ENCODE data around the gene SYNPR. TPM values are rescaled to one million over a fixed set of nuclear protein-coding genes. Genes with fewer than 3 reads are reported as not detected.

Gene SYNPR
- total RNA-seq, 1 experiment from 2014 or later = not detected

- H3K9me3 ChIP-seq (replicated peaks) = no peaks in the 10 kb centered on the region
- H3K4me3 ChIP-seq = no peak overlapping the region
- no peaks in the 10 kb centered on the region; the same call in 1 of the 2 replicates for H3K4me1 ChIP-seq (replicated peaks)
- H3K36me3 ChIP-seq = no peaks in the 10 kb centered on the region
- H3K27ac ChIP-seq = no peak overlapping the region
- no peaks in the 10 kb centered on the region for H3K27me3 ChIP-seq (replicated peaks)
- DNase-seq (ENCODE audit: low read depth in 1 of 2, low spot score in 2 of 2) = no peak
Measured at GRCh38 chr3:63580151-63580550, 302.0 kb downstream of the SYNPR start.

DNA sequence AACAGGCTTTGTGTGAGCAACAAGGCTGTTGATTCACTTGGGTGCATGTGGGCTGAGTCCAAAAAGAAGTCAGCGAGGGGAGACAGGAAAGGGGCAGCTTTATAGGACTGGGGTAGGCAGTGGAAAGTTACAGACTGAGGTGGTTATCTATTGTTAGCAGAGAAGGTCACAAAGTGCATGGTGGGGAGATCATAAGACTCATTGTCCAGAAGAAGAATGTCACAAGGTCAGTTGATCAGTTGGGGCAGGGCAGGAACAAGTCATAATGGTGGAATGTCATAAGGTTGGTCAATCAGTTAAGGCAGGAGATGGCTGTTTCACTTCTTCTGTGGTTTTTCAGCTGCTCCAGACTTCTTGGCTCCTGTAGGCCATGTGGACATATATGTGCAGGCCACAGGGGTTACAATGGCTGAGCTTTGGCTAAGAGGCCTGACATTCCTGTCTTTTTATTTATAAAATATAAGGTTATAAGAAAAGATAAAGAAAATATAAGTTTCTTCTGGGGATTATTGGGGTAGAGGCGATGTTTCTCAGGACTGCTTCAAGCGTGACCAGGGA, 304.9 kb downstream of the SYNPR start:
- Histone ChIP-seq H3K4me3 (no peak overlapping the region), H3K36me3 (no peaks in the 10 kb centered on the region), H3K9me3 (replicated peaks) (no peaks in the 10 kb centered on the region), H3K4me1 (replicated peaks) (no peaks in the 10 kb centered on the region; the same call in 1 of the 2 replicates), H3K27ac (no peak overlapping the region), H3K27me3 (replicated peaks) (no peaks in the 10 kb centered on the region)
- DNase-seq (ENCODE audit: low read depth in 1 of 2, low spot score in 2 of 2) = no peak

GRCh38 chr3:63584681-63585080, 306.6 kb downstream of the SYNPR start:
- no peaks in the 10 kb centered on the region; the same call in 1 of the 2 replicates for H3K4me1 ChIP-seq (replicated peaks)
- no peak overlapping the region for H3K4me3 ChIP-seq
- no peaks in the 10 kb centered on the region for H3K27me3 ChIP-seq (replicated peaks)
- no peaks in the 10 kb centered on the region for H3K36me3 ChIP-seq
- no peak for DNase-seq (ENCODE audit: low read depth in 1 of 2, low spot score in 2 of 2)
- no peak overlapping the region for H3K27ac ChIP-seq
- H3K9me3 ChIP-seq (replicated peaks) = peaks cover 6% of the 10 kb centered on the region; the same call in 1 of the 2 replicates

DNA sequence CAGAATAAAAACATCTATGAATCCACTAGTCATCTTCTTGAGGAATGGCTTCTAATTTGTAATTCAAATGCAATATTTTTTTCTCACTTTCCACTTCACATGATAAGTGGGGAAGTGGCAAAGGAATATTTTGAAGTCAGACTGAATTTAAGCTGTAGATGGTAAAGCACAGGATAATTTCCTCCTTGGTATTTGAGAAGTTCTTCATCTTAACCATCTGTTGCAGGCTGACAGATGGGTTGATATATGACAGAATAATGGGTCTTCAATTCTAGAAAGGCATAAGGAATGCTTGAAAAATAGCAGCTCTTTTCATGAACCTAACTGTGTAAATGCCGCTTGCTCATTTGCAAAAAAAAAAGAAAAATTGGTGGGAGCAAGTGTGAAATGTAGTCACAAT, 307.8 kb downstream of the SYNPR start:
- no peaks in the 10 kb centered on the region; the same call in 1 of the 2 replicates for H3K4me1 ChIP-seq (replicated peaks)
- no peaks in the 10 kb centered on the region for H3K36me3 ChIP-seq
- no peak overlapping the region for H3K27ac ChIP-seq
- peaks cover 6% of the 10 kb centered on the region; the same call in 1 of the 2 replicates for H3K9me3 ChIP-seq (replicated peaks)
- no peak overlapping the region for H3K4me3 ChIP-seq
- H3K27me3 ChIP-seq (replicated peaks) = no peaks in the 10 kb centered on the region
- no peak for DNase-seq (ENCODE audit: low read depth in 1 of 2, low spot score in 2 of 2)

DNA sequence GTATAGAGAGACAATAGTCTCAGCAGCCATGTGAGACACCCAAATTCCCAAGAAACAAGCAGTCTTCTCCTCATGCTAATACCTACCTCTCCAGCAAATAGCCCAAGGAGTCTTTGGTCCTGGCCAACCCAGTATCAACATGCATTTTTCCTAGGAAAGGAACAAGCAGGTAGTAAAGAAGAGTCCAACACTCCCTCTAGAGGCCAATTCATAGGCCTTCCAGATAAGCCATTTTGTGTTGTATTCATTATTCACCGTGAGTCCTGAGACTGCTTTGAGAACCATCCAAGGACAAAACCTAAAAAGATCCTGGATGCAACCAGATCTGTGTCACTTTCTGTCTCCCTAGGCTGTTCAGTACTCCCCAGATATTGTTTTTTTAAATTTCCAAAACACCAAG, 310.8 kb downstream of the SYNPR start:
- no peaks in the 10 kb centered on the region for H3K4me1 ChIP-seq (replicated peaks)
- H3K27me3 ChIP-seq (replicated peaks) = no peaks in the 10 kb centered on the region
- no peak overlapping the region for H3K4me3 ChIP-seq
- H3K27ac ChIP-seq = no peak overlapping the region
- DNase-seq (ENCODE audit: low read depth in 1 of 2, low spot score in 2 of 2) = no peak
- H3K36me3 ChIP-seq = no peaks in the 10 kb centered on the region
- H3K9me3 ChIP-seq (replicated peaks) = peaks cover 6% of the 10 kb centered on the region; the same call in 1 of the 2 replicates

GRCh38 chr3:63593779-63594178, 315.7 kb downstream of the SYNPR start:
- H3K36me3 ChIP-seq = no peaks in the 10 kb centered on the region
- no peaks in the 10 kb centered on the region for H3K27me3 ChIP-seq (replicated peaks)
- H3K27ac ChIP-seq = no peak overlapping the region
- H3K9me3 ChIP-seq (replicated peaks) = peaks cover 3% of the 10 kb centered on the region; the same call in 1 of the 2 replicates
- H3K4me1 ChIP-seq (replicated peaks) = no peaks in the 10 kb centered on the region
- DNase-seq (ENCODE audit: low read depth in 1 of 2, low spot score in 2 of 2) = no peak
- H3K4me3 ChIP-seq = no peak overlapping the region

- Histone ChIP-seq H3K9me3 (replicated peaks) (no peaks in the 10 kb centered on the region), H3K4me1 (replicated peaks) (no peaks in the 10 kb centered on the region), H3K27me3 (replicated peaks) (no peaks in the 10 kb centered on the region), H3K36me3 (no peaks in the 10 kb centered on the region), H3K4me3 (no peak overlapping the region), H3K27ac (no peak overlapping the region)
- no peak for DNase-seq (ENCODE audit: low read depth in 1 of 2, low spot score in 2 of 2)
Measured at GRCh38 chr3:63595221-63595620, 317.1 kb downstream of the SYNPR start.

GRCh38 chr3:63597019-63597418, 318.9 kb downstream of the SYNPR start:
- no peaks in the 10 kb centered on the region for H3K9me3 ChIP-seq (replicated peaks)
- H3K27ac ChIP-seq = no peak overlapping the region
- H3K36me3 ChIP-seq = no peaks in the 10 kb centered on the region

DNA sequence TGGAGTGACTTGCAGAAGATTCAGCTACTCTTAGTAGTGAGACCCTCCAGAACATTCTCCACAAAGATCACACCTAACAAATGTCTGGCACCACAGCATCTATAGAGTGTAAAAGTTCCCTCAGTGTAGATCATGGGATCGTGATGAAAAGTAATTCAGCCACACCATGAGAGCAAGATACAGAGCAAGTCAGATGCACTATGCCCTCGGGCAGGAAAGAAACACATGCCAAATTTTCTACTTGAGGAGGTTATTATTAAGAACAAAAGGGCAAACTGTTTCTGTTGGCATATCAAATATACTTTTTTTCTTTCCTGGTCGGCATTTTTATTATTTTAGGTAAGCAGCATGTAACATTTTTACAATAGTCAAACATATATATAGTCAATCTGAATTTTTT, 329.6 kb downstream of the SYNPR start:
- no peak overlapping the region for H3K4me3 ChIP-seq

More at GRCh38 chr3:63597019-63597418, 318.9 kb downstream of the SYNPR start:
- DNase-seq (ENCODE audit: low read depth in 1 of 2, low spot score in 2 of 2) = no peak
- H3K4me3 ChIP-seq = no peak overlapping the region
- no peaks in the 10 kb centered on the region for H3K4me1 ChIP-seq (replicated peaks)
- no peaks in the 10 kb centered on the region for H3K27me3 ChIP-seq (replicated peaks)

GRCh38 chr3:63609408-63609807, 331.3 kb downstream of the SYNPR start:
- no peak overlapping the region for H3K4me3 ChIP-seq
- no peaks in the 10 kb centered on the region for H3K27me3 ChIP-seq (replicated peaks)
- no peak for DNase-seq (ENCODE audit: low read depth in 1 of 2, low spot score in 2 of 2)
- no peaks in the 10 kb centered on the region for H3K36me3 ChIP-seq
- H3K27ac ChIP-seq = no peak overlapping the region
- peaks cover 10% of the 10 kb centered on the region for H3K4me1 ChIP-seq (replicated peaks)
- no peaks in the 10 kb centered on the region for H3K9me3 ChIP-seq (replicated peaks)

More for the DNA sequence above, 329.6 kb downstream of the SYNPR start:
- Histone ChIP-seq H3K4me1 (replicated peaks) (no peaks in the 10 kb centered on the region), H3K27ac (no peak overlapping the region), H3K36me3 (no peaks in the 10 kb centered on the region), H3K9me3 (replicated peaks) (no peaks in the 10 kb centered on the region), H3K27me3 (replicated peaks) (no peaks in the 10 kb centered on the region)
- DNase-seq (ENCODE audit: low read depth in 1 of 2, low spot score in 2 of 2) = no peak

- DNase-seq (ENCODE audit: low read depth in 1 of 2, low spot score in 2 of 2) = no peak
- H3K36me3 ChIP-seq = no peaks in the 10 kb centered on the region
- no peak overlapping the region for H3K27ac ChIP-seq
- H3K4me3 ChIP-seq = no peak overlapping the region
- peaks cover 10% of the 10 kb centered on the region for H3K4me1 ChIP-seq (replicated peaks)
- no peaks in the 10 kb centered on the region for H3K27me3 ChIP-seq (replicated peaks)
- no peaks in the 10 kb centered on the region for H3K9me3 ChIP-seq (replicated peaks)
Measured at GRCh38 chr3:63609834-63610233, 331.7 kb downstream of the SYNPR start.

DNA sequence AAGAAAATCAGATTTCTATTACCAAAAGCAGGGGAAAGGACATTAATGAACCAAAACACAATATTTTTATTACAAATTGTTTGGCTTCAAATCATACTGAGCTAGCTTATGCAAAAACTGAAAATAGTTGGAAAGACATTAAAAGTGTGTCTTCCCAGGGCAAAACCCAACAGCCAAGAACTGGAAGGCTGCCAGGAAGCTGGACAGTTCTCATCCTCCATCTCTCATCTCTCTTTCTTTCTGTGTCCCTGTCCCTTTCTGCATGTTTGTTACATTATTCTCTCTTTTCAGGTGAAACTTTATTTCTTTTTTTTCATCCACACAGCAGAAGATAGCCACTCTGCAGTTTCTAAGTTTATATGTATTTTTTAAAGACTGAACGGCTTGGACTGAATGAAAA, 333.3 kb downstream of the SYNPR start:
- peaks cover 10% of the 10 kb centered on the region for H3K4me1 ChIP-seq (replicated peaks)
- H3K36me3 ChIP-seq = no peaks in the 10 kb centered on the region
- no peak overlapping the region for H3K4me3 ChIP-seq
- H3K27ac ChIP-seq = no peak overlapping the region
- H3K27me3 ChIP-seq (replicated peaks) = no peaks in the 10 kb centered on the region
- no peaks in the 10 kb centered on the region for H3K9me3 ChIP-seq (replicated peaks)
- no peak for DNase-seq (ENCODE audit: low read depth in 1 of 2, low spot score in 2 of 2)

DNA sequence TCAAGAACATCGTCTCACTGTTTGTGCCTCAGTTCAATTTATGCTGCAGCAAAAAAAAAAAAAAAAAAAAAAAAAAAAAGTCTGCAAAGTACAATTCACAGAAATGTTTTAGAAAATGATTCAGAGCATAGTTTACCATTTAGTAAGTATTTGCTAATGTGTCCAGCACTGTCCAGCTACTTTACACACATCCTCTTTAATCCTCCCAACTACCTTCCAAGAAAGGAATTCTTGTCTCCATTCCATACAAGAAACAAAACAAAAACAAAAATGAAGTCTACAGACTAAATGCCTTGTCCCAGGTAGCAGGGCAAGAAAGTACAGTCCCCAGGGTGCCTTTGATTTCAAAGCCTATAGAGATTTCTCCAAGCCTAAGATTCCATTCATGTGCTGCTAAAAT, 335.5 kb downstream of the SYNPR start:
- Histone ChIP-seq H3K9me3 (replicated peaks) (no peaks in the 10 kb centered on the region), H3K27ac (peak overlapping the region; percentile 29; the same call in 1 of the 2 replicates), H3K36me3 (no peaks in the 10 kb centered on the region), H3K4me3 (no peak overlapping the region), H3K4me1 (replicated peaks) (peaks cover 10% of the 10 kb centered on the region), H3K27me3 (replicated peaks) (no peaks in the 10 kb centered on the region)
- peak in 1 of 2 experiments; percentile 28 for DNase-seq (ENCODE audit: low read depth in 1 of 2, low spot score in 2 of 2)

DNA sequence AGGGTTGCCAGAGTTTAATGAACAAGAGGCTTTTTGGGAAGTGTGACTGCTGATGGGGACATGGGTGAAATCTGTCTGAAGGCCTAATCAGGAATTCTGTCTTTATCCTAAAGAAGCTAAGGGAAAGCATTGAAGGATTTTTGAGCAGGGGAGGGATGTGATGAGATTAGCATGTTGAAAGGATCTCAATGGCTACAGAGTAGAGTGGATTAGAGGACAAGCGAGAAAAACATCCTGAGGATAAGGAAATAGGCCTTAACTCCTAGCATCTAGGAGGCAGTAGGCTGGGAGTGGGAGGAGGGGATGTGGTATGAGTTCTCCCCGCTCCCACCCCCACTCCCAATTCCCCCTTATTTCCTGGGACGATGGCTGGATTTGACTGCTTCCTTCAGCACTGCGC, 339.3 kb downstream of the SYNPR start:
- DNase-seq (ENCODE audit: low read depth in 1 of 2, low spot score in 2 of 2) = no peak
- Histone ChIP-seq H3K27me3 (replicated peaks) (no peaks in the 10 kb centered on the region), H3K4me1 (replicated peaks) (peaks cover 10% of the 10 kb centered on the region), H3K4me3 (no peak overlapping the region), H3K9me3 (replicated peaks) (no peaks in the 10 kb centered on the region), H3K36me3 (no peaks in the 10 kb centered on the region), H3K27ac (no peak overlapping the region)
